Peyer's patch (tissue), 4 donors: ENCODE results near the gene CA5A.
"Not testable (repeated sequence)": the region's sequence is repeated elsewhere in the genome, so short reads cannot be mapped to it uniquely, and the experiment has no call there.

Source experiments
- POLR2A ChIP-seq, 2 donors: fragments of 450-650 bp; IDR thresholded peaks; one replicate each; pipeline ENCODE4 v1.5.1; 2017; ENCODE audit warnings: antibody characterized with exemption in 2 of 2, mild to moderate bottlenecking in 2 of 2, moderate library complexity in 2 of 2
- TF ChIP-seq, protein P1 (sequence below), 6 experiments: fragments of 450-650 bp in 4 of 6; fragments of 200-600 bp in 2 of 6; sonication (generic) in 1 of 6; IDR thresholded peaks; one replicate each; pipeline ENCODE4 v1.5.1; 2017 to 2019; ENCODE audit warnings: antibody characterized with exemption in 6 of 6, mild to moderate bottlenecking in 3 of 6, moderate library complexity in 1 of 6

DNA sequence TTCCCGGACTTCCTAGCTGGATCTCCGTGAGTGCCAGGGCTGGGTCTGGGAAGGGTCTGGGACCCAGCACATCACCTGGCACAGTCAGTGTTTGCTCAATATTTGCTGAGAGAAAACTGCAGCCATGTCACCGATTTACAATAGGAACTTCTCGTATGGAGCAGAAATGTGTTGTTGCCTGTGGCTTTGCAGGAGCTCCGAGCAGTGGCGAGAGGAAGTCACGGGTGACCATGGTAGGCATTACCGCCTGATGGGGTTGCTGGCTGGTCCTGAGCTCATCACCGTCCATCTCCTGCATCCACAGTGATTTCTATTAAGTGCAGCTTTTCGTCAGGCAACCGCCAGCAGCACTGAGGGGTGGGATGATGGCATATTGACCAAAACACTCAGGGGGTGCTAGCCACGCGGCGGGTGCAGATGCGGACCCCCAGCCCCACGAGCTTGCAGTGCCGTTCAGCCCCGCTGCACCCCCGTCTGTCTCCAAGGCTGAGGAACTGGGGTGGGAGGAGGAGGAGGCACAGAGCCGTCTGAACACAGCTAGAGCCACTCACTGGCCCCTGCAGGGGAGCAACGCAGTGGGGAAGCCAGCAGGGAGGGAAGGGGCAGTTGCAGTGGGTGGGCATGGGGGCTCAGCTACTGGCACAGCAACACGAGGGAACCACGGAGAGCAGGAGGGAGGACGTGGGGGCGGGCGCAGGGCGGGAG is 22.2 kb downstream of the CA5A start:
- not testable (repeated sequence) for TF ChIP-seq POLR2A (IDR thresholded peaks at IDR 0.05)
- TF ChIP-seq, protein P1, sequence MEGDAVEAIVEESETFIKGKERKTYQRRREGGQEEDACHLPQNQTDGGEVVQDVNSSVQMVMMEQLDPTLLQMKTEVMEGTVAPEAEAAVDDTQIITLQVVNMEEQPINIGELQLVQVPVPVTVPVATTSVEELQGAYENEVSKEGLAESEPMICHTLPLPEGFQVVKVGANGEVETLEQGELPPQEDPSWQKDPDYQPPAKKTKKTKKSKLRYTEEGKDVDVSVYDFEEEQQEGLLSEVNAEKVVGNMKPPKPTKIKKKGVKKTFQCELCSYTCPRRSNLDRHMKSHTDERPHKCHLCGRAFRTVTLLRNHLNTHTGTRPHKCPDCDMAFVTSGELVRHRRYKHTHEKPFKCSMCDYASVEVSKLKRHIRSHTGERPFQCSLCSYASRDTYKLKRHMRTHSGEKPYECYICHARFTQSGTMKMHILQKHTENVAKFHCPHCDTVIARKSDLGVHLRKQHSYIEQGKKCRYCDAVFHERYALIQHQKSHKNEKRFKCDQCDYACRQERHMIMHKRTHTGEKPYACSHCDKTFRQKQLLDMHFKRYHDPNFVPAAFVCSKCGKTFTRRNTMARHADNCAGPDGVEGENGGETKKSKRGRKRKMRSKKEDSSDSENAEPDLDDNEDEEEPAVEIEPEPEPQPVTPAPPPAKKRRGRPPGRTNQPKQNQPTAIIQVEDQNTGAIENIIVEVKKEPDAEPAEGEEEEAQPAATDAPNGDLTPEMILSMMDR (IDR thresholded peaks at IDR 0.05), result not testable (repeated sequence)
